ENCODE measurements around the gene ICOSLG. TPM values are rescaled to one million over a fixed set of nuclear protein-coding genes. Genes with fewer than 3 reads are reported as not detected.

The ICOSLG gene
- total RNA-seq, 1 experiment from 2014 or later, result 1.5 TPM

DNA sequence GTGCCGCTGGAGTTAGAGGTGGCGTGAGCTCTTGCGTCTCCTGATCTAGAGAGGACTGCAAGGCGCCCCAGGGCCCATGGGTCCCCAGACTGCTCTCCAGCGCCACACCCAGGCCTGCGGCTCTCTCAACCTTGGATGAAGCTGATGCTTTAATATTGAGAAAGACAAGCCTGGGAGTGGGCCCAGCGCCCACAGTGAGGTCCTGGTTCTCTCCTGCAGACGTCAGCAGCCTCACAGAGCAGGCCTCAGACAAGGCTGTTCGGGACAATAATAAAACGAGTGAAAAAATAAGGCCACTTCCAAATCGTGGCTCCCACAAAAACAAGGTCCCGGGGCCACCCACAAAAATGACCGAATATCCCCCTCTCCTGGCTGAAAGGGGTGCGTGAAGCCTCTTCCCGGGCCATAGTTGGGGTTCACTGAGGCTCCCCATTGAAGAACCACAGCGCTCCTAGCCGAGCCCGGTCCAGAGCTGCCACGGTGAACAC, 27.0 kb upstream of the ICOSLG start:
- no peaks in the 10 kb centered on the region for H3K4me1 Mint-ChIP-seq (ENCODE audit: insufficient read depth, unreplicated experiment)
- H3K9me3 Mint-ChIP-seq (ENCODE audit: unreplicated experiment), result no peaks in the 10 kb centered on the region
- DNase-seq (ENCODE audit: unreplicated experiment), result peak; percentile 14
- H3K27me3 Mint-ChIP-seq (ENCODE audit: insufficient read depth, unreplicated experiment), result no peaks in the 10 kb centered on the region
- no peak overlapping the region for H3K27ac Mint-ChIP-seq (ENCODE audit: low read depth, unreplicated experiment)
- no TSS peak for BruUV-seq (replicated peaks)
- no peaks in the 10 kb centered on the region for H3K36me3 Mint-ChIP-seq (ENCODE audit: insufficient read depth, unreplicated experiment)
- CTCF ChIA-PET, result interaction anchor here (0.5 to 1.9 kb wide), 3 partner anchors 9 to 186 kb away, joined by 3 to 6 read pairs (median 3); no protein-coding TSS in a partner anchor
- intact Hi-C loops (cut with micrococcal nuclease), result no loop called here
- TF ChIP-seq, protein P1, sequence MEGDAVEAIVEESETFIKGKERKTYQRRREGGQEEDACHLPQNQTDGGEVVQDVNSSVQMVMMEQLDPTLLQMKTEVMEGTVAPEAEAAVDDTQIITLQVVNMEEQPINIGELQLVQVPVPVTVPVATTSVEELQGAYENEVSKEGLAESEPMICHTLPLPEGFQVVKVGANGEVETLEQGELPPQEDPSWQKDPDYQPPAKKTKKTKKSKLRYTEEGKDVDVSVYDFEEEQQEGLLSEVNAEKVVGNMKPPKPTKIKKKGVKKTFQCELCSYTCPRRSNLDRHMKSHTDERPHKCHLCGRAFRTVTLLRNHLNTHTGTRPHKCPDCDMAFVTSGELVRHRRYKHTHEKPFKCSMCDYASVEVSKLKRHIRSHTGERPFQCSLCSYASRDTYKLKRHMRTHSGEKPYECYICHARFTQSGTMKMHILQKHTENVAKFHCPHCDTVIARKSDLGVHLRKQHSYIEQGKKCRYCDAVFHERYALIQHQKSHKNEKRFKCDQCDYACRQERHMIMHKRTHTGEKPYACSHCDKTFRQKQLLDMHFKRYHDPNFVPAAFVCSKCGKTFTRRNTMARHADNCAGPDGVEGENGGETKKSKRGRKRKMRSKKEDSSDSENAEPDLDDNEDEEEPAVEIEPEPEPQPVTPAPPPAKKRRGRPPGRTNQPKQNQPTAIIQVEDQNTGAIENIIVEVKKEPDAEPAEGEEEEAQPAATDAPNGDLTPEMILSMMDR (IDR thresholded peaks at IDR 0.05; ENCODE audit: unreplicated experiment), result peak; percentile 21
- no peak overlapping the region for H3K4me3 Mint-ChIP-seq (ENCODE audit: unreplicated experiment)
- POLR2A ChIA-PET, result interaction anchor here (0.9 to 1.0 kb wide), 2 partner anchors 22 to 32 kb away, joined by 3 read pairs; partner anchors contain the start of gene PFKL

DNA sequence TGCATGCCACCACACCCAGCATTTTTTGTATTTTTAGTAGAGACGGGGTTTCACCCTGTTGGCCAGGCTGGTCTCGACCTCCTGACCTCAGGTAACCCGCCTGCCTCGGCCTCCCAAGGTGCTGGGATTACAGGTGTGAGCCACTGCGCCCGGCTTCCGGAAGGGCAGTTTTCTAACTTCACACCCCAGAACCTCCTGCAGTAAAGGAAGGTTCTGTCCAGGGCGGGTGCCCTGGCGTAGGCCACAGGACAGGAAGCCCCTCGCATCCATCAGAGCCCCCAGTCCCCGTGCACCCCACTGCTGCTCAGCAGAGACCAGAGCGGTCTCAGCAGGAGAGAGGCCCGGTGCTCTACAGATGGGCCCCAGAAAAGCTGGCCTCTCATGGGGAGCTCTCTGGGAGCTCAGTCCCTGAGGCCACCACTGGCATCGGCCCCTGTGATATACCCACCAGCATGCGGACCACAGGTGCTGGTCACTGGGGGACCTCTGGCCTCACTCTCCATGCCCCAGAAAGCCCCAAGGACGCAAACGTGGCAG, 25.1 kb upstream of the ICOSLG start:
- H3K4me3 Mint-ChIP-seq (ENCODE audit: unreplicated experiment), result no peak overlapping the region
- ChIA-PET CTCF (no interaction called here), POLR2A (no interaction called here)
- H3K4me1 Mint-ChIP-seq (ENCODE audit: insufficient read depth, unreplicated experiment), result no peaks in the 10 kb centered on the region
- H3K36me3 Mint-ChIP-seq (ENCODE audit: insufficient read depth, unreplicated experiment), result no peaks in the 10 kb centered on the region
- H3K9me3 Mint-ChIP-seq (ENCODE audit: unreplicated experiment), result no peaks in the 10 kb centered on the region
- H3K27ac Mint-ChIP-seq (ENCODE audit: low read depth, unreplicated experiment), result no peak overlapping the region
- no TSS peak for BruUV-seq (replicated peaks)
- TF ChIP-seq, protein P1 (IDR thresholded peaks at IDR 0.05; ENCODE audit: unreplicated experiment), result no peak
- no peak for DNase-seq (ENCODE audit: unreplicated experiment)
- intact Hi-C loops (cut with micrococcal nuclease), result no loop called here
- peaks cover 5% of the 10 kb centered on the region for H3K27me3 Mint-ChIP-seq (ENCODE audit: insufficient read depth, unreplicated experiment)

DNA sequence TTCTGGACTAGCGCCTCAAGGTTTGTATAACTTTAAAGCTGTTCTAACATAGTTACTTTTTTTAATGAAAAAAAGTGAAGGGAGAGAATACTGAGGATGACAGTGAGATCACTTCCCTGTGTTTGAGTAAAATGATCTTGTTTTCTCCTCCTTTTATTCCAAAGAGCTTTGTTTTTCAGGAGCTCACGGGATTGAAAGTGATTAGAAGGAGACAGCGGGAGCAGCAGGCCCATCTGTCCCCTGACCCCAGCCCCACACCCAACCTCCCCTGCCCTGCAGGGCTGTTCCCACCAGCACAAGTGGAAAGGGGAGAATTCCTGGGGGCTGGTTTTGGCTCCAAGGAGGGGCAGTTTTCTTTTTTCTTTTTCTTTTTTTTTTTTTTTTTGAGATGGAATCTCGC, 23.0 kb upstream of the ICOSLG start:
- H3K27ac Mint-ChIP-seq (ENCODE audit: low read depth, unreplicated experiment), result no peak overlapping the region
- no peak overlapping the region for H3K4me3 Mint-ChIP-seq (ENCODE audit: unreplicated experiment)
- peaks cover 25% of the 10 kb centered on the region for H3K27me3 Mint-ChIP-seq (ENCODE audit: insufficient read depth, unreplicated experiment)
- DNase-seq (ENCODE audit: unreplicated experiment), result no peak
- POLR2A ChIA-PET, result no interaction called here
- no peaks in the 10 kb centered on the region for H3K36me3 Mint-ChIP-seq (ENCODE audit: insufficient read depth, unreplicated experiment)
- TF ChIP-seq, protein P1 (IDR thresholded peaks at IDR 0.05; ENCODE audit: unreplicated experiment), result no peak
- CTCF ChIA-PET, result interaction anchor here (0.7 kb wide), 1 partner anchor 37 kb away, joined by 3 read pairs; no protein-coding TSS in a partner anchor
- BruUV-seq (replicated peaks), result no TSS peak
- intact Hi-C loops (cut with micrococcal nuclease), result no loop called here
- peaks cover 8% of the 10 kb centered on the region for H3K4me1 Mint-ChIP-seq (ENCODE audit: insufficient read depth, unreplicated experiment)
- H3K9me3 Mint-ChIP-seq (ENCODE audit: unreplicated experiment), result no peaks in the 10 kb centered on the region

DNA sequence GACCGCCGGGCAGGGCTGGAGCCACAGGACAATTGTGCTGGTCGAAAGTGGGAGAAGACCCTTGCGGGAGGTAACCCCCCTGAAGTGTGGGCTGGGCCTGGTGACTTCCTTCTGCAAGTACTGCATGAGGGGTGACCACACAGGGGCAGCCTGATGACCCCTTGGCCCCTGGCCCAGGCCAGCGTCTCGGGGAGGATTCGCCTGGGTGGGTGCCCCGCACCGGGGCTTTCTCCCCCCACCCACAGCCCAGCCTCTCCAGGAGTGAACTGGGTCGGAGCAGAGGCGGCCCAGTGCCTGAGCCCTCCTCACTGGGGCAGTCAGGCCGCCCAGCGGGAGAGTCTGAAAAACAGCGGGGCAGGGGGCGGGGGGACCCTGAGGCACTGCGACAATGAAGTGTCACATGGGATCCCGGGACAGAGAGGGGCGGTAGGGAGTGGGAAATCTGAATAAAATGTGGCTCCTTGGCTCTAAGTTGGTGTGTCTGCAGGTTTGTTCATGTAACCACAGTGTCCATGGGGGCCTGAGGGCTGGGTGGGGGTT, 22.5 kb upstream of the ICOSLG start:
- Mint-ChIP-seq H3K4me3 (ENCODE audit: unreplicated experiment) (no peak overlapping the region), H3K27ac (ENCODE audit: low read depth, unreplicated experiment) (no peak overlapping the region), H3K36me3 (ENCODE audit: insufficient read depth, unreplicated experiment) (no peaks in the 10 kb centered on the region), H3K27me3 (ENCODE audit: insufficient read depth, unreplicated experiment) (peaks cover 28% of the 10 kb centered on the region), H3K9me3 (ENCODE audit: unreplicated experiment) (no peaks in the 10 kb centered on the region), H3K4me1 (ENCODE audit: insufficient read depth, unreplicated experiment) (peaks cover 10% of the 10 kb centered on the region)
- TF ChIP-seq, protein P1 (IDR thresholded peaks at IDR 0.05; ENCODE audit: unreplicated experiment), result no peak
- no peak for DNase-seq (ENCODE audit: unreplicated experiment)
- intact Hi-C loops (cut with micrococcal nuclease), result no loop called here
- ChIA-PET CTCF (no interaction called here), POLR2A (no interaction called here)
- no TSS peak for BruUV-seq (replicated peaks)

Measured in MCF 10A (cell line).